Measurements from ENCODE around the gene GLRA2. TPM values are rescaled to one million over a fixed set of nuclear protein-coding genes. Genes with fewer than 3 reads are reported as not detected.
"Not testable (repeated sequence)": the region's sequence is repeated elsewhere in the genome, so short reads cannot be mapped to it uniquely, and the experiment has no call there.

The GLRA2 gene
- polyA plus RNA-seq, 1 donor (not counting 4 experiments of a cell fraction or from before 2014, with no cell fraction given), result not detected

DNA sequence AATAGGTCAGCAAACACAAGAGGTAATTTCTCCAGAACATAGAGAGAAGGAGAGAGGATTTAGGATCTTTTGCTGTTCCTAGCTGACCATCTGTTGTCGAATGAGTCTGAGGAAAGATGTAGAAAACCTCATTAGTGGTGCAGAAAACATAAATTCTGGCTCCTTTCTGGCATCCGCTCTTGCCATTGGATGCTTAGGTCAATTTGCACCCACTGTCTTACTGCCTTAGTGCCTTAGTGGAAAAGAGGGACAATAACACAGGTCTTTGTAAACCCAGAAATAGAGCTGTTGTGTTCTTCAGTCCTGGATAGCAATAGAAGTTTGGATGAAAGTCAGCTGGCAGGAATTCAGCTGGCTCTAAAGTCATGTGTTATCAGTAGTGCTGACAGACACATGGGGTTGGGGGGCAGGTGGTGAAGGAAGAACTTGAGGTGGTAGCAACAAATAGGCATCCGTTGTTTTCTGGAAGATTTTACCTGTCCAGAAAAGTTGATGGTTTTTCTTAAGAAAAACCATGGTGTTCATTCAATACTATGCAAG, 78.2 kb downstream of the GLRA2 start:
- Histone ChIP-seq H3K27ac (ENCODE audit: control insufficient read depth, insufficient read depth, low read length) (no peak overlapping the region), H4K20me1 (ENCODE audit: control insufficient read depth, extremely low read depth, insufficient read depth, low read length) (no peaks in the 10 kb centered on the region), H3K9me3 (ENCODE audit: control insufficient read depth, low read depth, low read length) (no peaks in the 10 kb centered on the region), H3K4me3 (ENCODE audit: control insufficient read depth in 2 of 3, extremely low read depth in 1 of 3, insufficient read depth in 2 of 3, low read depth in 1 of 3, low read length in 3 of 3) (no peak overlapping the region), H2AFZ (ENCODE audit: control insufficient read depth, low read length) (no peak overlapping the region), H3K4me1 (ENCODE audit: control insufficient read depth, extremely low read depth, insufficient read depth, low read length) (no peaks in the 10 kb centered on the region), H3K9ac (ENCODE audit: control insufficient read depth, extremely low read depth, insufficient read depth, low read length) (no peak overlapping the region), H3K27me3 (ENCODE audit: control insufficient read depth, extremely low read depth, insufficient read depth, low read length) (no peaks in the 10 kb centered on the region), H3K36me3 (ENCODE audit: control insufficient read depth in 2 of 2, extremely low read depth in 1 of 2, insufficient read depth in 2 of 2, low read length in 2 of 2) (no peaks in the 10 kb centered on the region), H3K9me1 (ENCODE audit: control insufficient read depth, extremely low read depth, insufficient read depth, low read length) (no peaks in the 10 kb centered on the region), H3K79me2 (ENCODE audit: control insufficient read depth, insufficient read depth, low read length) (no peaks in the 10 kb centered on the region), H3K4me2 (ENCODE audit: control insufficient read depth, extremely low read depth, insufficient read depth, low read depth, low read length) (no peak overlapping the region)
- DNase-seq (ENCODE audit: low read depth, low spot score), result no peak
- dilution Hi-C loops (cut with MboI; ENCODE audit: extremely low pct_ligation_motif_present, low sequenced_read_pairs), result no loop called here
- FAIRE-seq, result no peak
- TF ChIP-seq, protein P1, sequence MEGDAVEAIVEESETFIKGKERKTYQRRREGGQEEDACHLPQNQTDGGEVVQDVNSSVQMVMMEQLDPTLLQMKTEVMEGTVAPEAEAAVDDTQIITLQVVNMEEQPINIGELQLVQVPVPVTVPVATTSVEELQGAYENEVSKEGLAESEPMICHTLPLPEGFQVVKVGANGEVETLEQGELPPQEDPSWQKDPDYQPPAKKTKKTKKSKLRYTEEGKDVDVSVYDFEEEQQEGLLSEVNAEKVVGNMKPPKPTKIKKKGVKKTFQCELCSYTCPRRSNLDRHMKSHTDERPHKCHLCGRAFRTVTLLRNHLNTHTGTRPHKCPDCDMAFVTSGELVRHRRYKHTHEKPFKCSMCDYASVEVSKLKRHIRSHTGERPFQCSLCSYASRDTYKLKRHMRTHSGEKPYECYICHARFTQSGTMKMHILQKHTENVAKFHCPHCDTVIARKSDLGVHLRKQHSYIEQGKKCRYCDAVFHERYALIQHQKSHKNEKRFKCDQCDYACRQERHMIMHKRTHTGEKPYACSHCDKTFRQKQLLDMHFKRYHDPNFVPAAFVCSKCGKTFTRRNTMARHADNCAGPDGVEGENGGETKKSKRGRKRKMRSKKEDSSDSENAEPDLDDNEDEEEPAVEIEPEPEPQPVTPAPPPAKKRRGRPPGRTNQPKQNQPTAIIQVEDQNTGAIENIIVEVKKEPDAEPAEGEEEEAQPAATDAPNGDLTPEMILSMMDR (optimal IDR thresholded peaks at IDR 0.05 in 1 of 3, IDR thresholded peaks at IDR 0.05 in 1 of 3, conservative IDR thresholded peaks at IDR 0.05 in 1 of 3; ENCODE audit: extremely low read depth in 1 of 3, insufficient read depth in 2 of 3, low read length in 3 of 3), result no peak
- TF ChIP-seq EZH2 (IDR thresholded peaks at IDR 0.05; ENCODE audit: low read length), result no peak

DNA sequence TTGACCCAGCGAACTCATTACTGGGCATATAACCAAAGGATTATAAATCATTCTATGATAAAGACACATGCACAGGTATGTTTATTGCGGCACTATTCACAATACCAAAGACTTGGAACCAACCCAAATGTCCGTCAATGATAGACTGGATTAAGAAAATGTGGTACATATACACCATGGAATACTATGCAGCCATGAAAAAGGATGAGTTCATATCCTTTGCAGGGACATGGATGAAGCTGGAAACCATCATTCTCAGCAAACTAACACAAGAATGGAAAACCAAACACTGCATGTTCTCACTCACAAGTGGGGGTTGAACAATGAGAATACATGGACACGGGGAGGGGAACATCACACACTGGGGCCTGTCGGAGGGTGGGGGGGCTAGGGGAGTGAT, 83.1 kb downstream of the GLRA2 start:
- H2AFZ ChIP-seq (ENCODE audit: control insufficient read depth, low read length); H3K79me2 ChIP-seq (ENCODE audit: control insufficient read depth, insufficient read depth, low read length); H3K9ac ChIP-seq (ENCODE audit: control insufficient read depth, extremely low read depth, insufficient read depth, low read length); H3K4me2 ChIP-seq (ENCODE audit: control insufficient read depth, extremely low read depth, insufficient read depth, low read depth, low read length); H3K9me3 ChIP-seq (ENCODE audit: control insufficient read depth, low read depth, low read length); H3K4me3 ChIP-seq (ENCODE audit: control insufficient read depth in 2 of 3, extremely low read depth in 1 of 3, insufficient read depth in 2 of 3, low read depth in 1 of 3, low read length in 3 of 3); H4K20me1 ChIP-seq (ENCODE audit: control insufficient read depth, extremely low read depth, insufficient read depth, low read length); DNase-seq (ENCODE audit: low read depth, low spot score); dilution Hi-C loops (cut with MboI; ENCODE audit: extremely low pct_ligation_motif_present, low sequenced_read_pairs); H3K27ac ChIP-seq (ENCODE audit: control insufficient read depth, insufficient read depth, low read length); H3K27me3 ChIP-seq (ENCODE audit: control insufficient read depth, extremely low read depth, insufficient read depth, low read length); FAIRE-seq; H3K4me1 ChIP-seq (ENCODE audit: control insufficient read depth, extremely low read depth, insufficient read depth, low read length); H3K36me3 ChIP-seq (ENCODE audit: control insufficient read depth in 2 of 2, extremely low read depth in 1 of 2, insufficient read depth in 2 of 2, low read length in 2 of 2); H3K9me1 ChIP-seq (ENCODE audit: control insufficient read depth, extremely low read depth, insufficient read depth, low read length): not testable (repeated sequence)

DNA sequence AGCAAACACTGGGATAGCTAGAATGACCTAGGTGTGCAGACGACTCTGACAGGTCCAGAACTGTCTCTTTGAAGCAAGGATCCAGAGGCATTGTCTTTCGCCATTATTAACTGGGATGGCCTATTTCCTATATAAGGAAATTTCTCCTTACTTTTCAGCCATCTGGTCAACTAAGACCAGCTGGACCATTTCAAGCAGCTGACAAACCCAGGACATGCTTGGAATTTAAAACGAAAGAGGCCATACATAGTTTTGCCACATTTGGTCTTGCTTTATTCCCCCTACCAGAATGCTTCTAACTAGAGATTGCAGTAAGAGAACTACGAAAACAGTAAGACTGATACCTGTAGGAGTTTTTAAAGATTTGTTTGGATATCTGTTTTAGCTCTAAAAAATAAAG, 87.0 kb downstream of the GLRA2 start:
- H3K4me3 ChIP-seq (ENCODE audit: control insufficient read depth in 2 of 3, extremely low read depth in 1 of 3, insufficient read depth in 2 of 3, low read depth in 1 of 3, low read length in 3 of 3), result no peak overlapping the region
- H3K79me2 ChIP-seq (ENCODE audit: control insufficient read depth, insufficient read depth, low read length), result no peaks in the 10 kb centered on the region
- TF ChIP-seq, protein P1 (optimal IDR thresholded peaks at IDR 0.05 in 1 of 3, IDR thresholded peaks at IDR 0.05 in 1 of 3, conservative IDR thresholded peaks at IDR 0.05 in 1 of 3; ENCODE audit: extremely low read depth in 1 of 3, insufficient read depth in 2 of 3, low read length in 3 of 3), result no peak
- no peak for TF ChIP-seq EZH2 (IDR thresholded peaks at IDR 0.05; ENCODE audit: low read length)
- H3K4me1 ChIP-seq (ENCODE audit: control insufficient read depth, extremely low read depth, insufficient read depth, low read length), result no peaks in the 10 kb centered on the region
- no peaks in the 10 kb centered on the region for H3K9me3 ChIP-seq (ENCODE audit: control insufficient read depth, low read depth, low read length)
- H3K9ac ChIP-seq (ENCODE audit: control insufficient read depth, extremely low read depth, insufficient read depth, low read length), result no peak overlapping the region
- no peaks in the 10 kb centered on the region for H3K36me3 ChIP-seq (ENCODE audit: control insufficient read depth in 2 of 2, extremely low read depth in 1 of 2, insufficient read depth in 2 of 2, low read length in 2 of 2)
- H3K27ac ChIP-seq (ENCODE audit: control insufficient read depth, insufficient read depth, low read length), result no peak overlapping the region
- no peak overlapping the region for H2AFZ ChIP-seq (ENCODE audit: control insufficient read depth, low read length)
- no peaks in the 10 kb centered on the region for H4K20me1 ChIP-seq (ENCODE audit: control insufficient read depth, extremely low read depth, insufficient read depth, low read length)
- no peaks in the 10 kb centered on the region for H3K9me1 ChIP-seq (ENCODE audit: control insufficient read depth, extremely low read depth, insufficient read depth, low read length)
- no peak for DNase-seq (ENCODE audit: low read depth, low spot score)
- H3K27me3 ChIP-seq (ENCODE audit: control insufficient read depth, extremely low read depth, insufficient read depth, low read length), result no peaks in the 10 kb centered on the region
- dilution Hi-C loops (cut with MboI; ENCODE audit: extremely low pct_ligation_motif_present, low sequenced_read_pairs), result no loop called here
- no peak for FAIRE-seq
- H3K4me2 ChIP-seq (ENCODE audit: control insufficient read depth, extremely low read depth, insufficient read depth, low read depth, low read length), result no peak overlapping the region

All from keratinocyte (primary cell).